HG03159 (cell line): ENCODE measurements around the gene ACTBL2.

ENCODE experiments used
- ATAC-seq: cut with Tn5 transposase; IDR thresholded peaks from one replicate; pipeline ENCODE4 v1.9.1; 2021; ENCODE audit warnings: mild to moderate bottlenecking, moderate library complexity; ENCODE audit not compliant: unreplicated experiment

The ACTBL2 gene

GRCh38 chr5:57450991-57451876, 31.4 kb downstream of the ACTBL2 start:
- no peak for ATAC-seq

- ATAC-seq = no peak
These were observed 33.9 kb downstream of the ACTBL2 start for GRCh38 chr5:57448751-57449150.

GRCh38 chr5:57448287-57448686, 34.3 kb downstream of the ACTBL2 start:
- no peak for ATAC-seq

GRCh38 chr5:57447658-57448057, 35.0 kb downstream of the ACTBL2 start:
- no peak for ATAC-seq

GRCh38 chr5:57446966-57447365, 35.6 kb downstream of the ACTBL2 start:
- ATAC-seq = no peak

GRCh38 chr5:57445705-57446037, 36.9 kb downstream of the ACTBL2 start:
- ATAC-seq = no peak

- ATAC-seq = no peak
These were observed 37.5 kb downstream of the ACTBL2 start for GRCh38 chr5:57445006-57445704.

- ATAC-seq = no peak
These were observed 40.4 kb downstream of the ACTBL2 start for GRCh38 chr5:57442080-57442839.

GRCh38 chr5:57441557-57441956, 41.1 kb downstream of the ACTBL2 start:
- no peak for ATAC-seq

- no peak for ATAC-seq
These were observed 43.0 kb downstream of the ACTBL2 start for GRCh38 chr5:57439601-57440000.

- ATAC-seq = no peak
These were observed 44.4 kb downstream of the ACTBL2 start for GRCh38 chr5:57437976-57438805.

- ATAC-seq = no peak
These were observed 46.0 kb downstream of the ACTBL2 start for GRCh38 chr5:57436586-57436985.

- ATAC-seq = no peak
These were observed 46.9 kb downstream of the ACTBL2 start for GRCh38 chr5:57435701-57436134.

GRCh38 chr5:57434683-57435082, 47.9 kb downstream of the ACTBL2 start:
- no peak for ATAC-seq

- ATAC-seq = no peak
These were observed 48.4 kb downstream of the ACTBL2 start for GRCh38 chr5:57434227-57434640.

- ATAC-seq = no peak
These were observed 49.7 kb downstream of the ACTBL2 start for GRCh38 chr5:57432876-57433275.

- no peak for ATAC-seq
These were observed 50.9 kb downstream of the ACTBL2 start for GRCh38 chr5:57431759-57432158.
